KMS-11 (cell line): ENCODE measurements around the gene TTLL13.
"Not testable (repeated sequence)": the region's sequence is repeated elsewhere in the genome, so short reads cannot be mapped to it uniquely, and the experiment has no call there.

ENCODE experiments used
- H2AFZ ChIP-seq: fragments of 200-600 bp; sonication (generic); 2 replicates; pipeline ENCODE4 v1.6.1; 2016; ENCODE audit warnings: antibody characterized with exemption, mixed run types, low read depth
- H3K27ac ChIP-seq: fragments of 200-600 bp; sonication (generic); 2 replicates; pipeline ENCODE4 v1.6.1; 2016; ENCODE audit warnings: mild to moderate bottlenecking, mixed run types
- H3K27me3 ChIP-seq: fragments of 200-600 bp; sonication (generic); 2 replicates; pipeline ENCODE4 v1.6.1; 2017; ENCODE audit warnings: mild to moderate bottlenecking, low read depth, mixed run types, moderate library complexity; ENCODE audit not compliant: insufficient read depth
- H3K36me3 ChIP-seq: fragments of 200-600 bp; sonication (generic); 2 replicates; pipeline ENCODE4 v1.6.1; 2017; ENCODE audit warnings: mild to moderate bottlenecking, mixed run types; ENCODE audit not compliant: insufficient read depth
- H3K4me1 ChIP-seq: fragments of 200-600 bp; sonication (generic); 2 replicates; pipeline ENCODE4 v1.6.1; 2016; ENCODE audit warnings: mild to moderate bottlenecking, low read depth, mixed run types; ENCODE audit not compliant: poor library complexity, severe bottlenecking
- H3K4me2 ChIP-seq: fragments of 200-600 bp; sonication (generic); 2 replicates; pipeline ENCODE4 v1.7.0; 2016; ENCODE audit warnings: mild to moderate bottlenecking, mixed run types
- H3K4me3 ChIP-seq: fragments of 200-600 bp; sonication (generic); IDR thresholded peaks from 2 replicates; pipeline ENCODE4 v1.6.1; 2017; ENCODE audit warnings: low read depth, low read length, mixed read lengths; ENCODE audit not compliant: insufficient read depth
- H3K79me2 ChIP-seq: fragments of 200-600 bp; sonication (generic); 2 replicates; pipeline ENCODE4 v1.6.1; 2016; ENCODE audit warnings: low read depth, mixed run types; ENCODE audit not compliant: insufficient read depth
- H3K9ac ChIP-seq: fragments of 200-600 bp; sonication (generic); 2 replicates; pipeline ENCODE4 v1.6.1; 2016; ENCODE audit warnings: mild to moderate bottlenecking, mixed run types
- H4K20me1 ChIP-seq: fragments of 200-600 bp; sonication (generic); 2 replicates; pipeline ENCODE4 v1.6.1; 2016; ENCODE audit warnings: mild to moderate bottlenecking, mixed run types; ENCODE audit not compliant: insufficient read depth
- TF ChIP-seq, protein P1 (sequence below): fragments of 200-600 bp; sonication (generic); conservative IDR thresholded peaks from 2 replicates; pipeline ENCODE4 v1.6.1; 2017; ENCODE audit warnings: low read depth, mild to moderate bottlenecking, antibody characterized with exemption, low read length, moderate library complexity, mixed read lengths

The TTLL13 gene

DNA sequence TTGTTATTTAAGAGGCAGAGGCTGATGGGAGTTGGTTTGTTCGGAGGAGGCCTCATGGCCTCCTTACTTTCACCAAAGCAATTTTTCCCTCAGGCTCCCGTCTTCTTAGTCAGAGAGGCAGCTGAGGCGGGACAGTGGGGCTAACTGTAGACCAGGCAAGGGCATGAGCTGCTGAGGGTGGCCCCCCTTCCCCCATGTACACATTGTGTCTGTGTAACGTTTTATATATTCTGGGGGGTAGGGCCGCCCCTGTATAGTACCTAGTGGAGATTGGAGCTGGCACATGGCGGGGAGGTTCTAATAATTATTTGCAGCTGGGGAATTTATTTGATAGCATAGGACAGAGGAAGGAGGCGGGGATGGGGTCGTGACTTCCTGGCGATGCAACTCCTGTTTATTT lies 51.2 kb downstream of the TTLL13 start:
- Histone ChIP-seq H3K9ac (no peak overlapping the region), H2AFZ (no peak overlapping the region), H4K20me1 (no peaks in the 10 kb centered on the region), H3K27ac (no peak overlapping the region), H3K27me3 (no peaks in the 10 kb centered on the region), H3K4me2 (no peak overlapping the region), H3K36me3 (no peaks in the 10 kb centered on the region), H3K4me1 (no peaks in the 10 kb centered on the region), H3K4me3 (no peak overlapping the region), H3K79me2 (no peaks in the 10 kb centered on the region)
- TF ChIP-seq, protein P1, sequence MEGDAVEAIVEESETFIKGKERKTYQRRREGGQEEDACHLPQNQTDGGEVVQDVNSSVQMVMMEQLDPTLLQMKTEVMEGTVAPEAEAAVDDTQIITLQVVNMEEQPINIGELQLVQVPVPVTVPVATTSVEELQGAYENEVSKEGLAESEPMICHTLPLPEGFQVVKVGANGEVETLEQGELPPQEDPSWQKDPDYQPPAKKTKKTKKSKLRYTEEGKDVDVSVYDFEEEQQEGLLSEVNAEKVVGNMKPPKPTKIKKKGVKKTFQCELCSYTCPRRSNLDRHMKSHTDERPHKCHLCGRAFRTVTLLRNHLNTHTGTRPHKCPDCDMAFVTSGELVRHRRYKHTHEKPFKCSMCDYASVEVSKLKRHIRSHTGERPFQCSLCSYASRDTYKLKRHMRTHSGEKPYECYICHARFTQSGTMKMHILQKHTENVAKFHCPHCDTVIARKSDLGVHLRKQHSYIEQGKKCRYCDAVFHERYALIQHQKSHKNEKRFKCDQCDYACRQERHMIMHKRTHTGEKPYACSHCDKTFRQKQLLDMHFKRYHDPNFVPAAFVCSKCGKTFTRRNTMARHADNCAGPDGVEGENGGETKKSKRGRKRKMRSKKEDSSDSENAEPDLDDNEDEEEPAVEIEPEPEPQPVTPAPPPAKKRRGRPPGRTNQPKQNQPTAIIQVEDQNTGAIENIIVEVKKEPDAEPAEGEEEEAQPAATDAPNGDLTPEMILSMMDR, result no peak

DNA sequence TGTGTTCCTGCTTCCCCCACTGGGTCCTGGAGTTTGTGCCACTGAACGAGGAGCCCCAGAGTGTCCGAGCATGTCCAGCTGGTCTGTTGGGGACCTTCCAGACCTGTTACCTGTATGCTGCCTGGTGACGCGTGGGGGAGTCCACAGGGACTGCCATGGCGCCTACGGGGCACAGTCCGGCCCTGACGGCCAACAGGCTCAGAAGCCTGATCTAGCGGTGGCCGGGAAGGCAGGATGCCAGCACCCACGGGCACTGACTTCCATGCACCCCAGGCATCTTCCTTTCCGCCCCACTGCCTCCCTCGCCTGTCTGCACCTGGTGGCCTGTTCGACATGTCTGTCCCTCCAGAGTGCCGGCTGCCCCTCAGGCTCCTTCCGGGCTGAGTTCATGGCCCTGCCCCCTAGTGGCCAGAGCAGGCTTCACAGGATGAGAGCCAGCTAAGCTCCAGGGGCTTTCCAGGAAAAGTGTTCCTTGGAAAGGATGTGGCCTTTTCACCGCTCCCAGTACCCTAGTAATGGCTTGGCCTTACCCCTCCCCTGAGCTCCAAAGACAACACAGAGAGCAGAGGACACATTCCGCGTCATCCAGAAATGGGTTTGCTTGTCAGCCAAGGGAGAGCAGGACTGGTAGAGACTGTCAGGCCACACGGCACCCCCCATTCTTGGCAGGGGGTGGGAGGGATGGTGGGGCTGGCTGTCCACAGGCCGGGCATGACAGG lies 51.8 kb downstream of the TTLL13 start:
- TF ChIP-seq, protein P1, result peak; percentile 91
- H3K4me3 ChIP-seq, result no peak overlapping the region
- H3K79me2 ChIP-seq, result no peaks in the 10 kb centered on the region

DNA sequence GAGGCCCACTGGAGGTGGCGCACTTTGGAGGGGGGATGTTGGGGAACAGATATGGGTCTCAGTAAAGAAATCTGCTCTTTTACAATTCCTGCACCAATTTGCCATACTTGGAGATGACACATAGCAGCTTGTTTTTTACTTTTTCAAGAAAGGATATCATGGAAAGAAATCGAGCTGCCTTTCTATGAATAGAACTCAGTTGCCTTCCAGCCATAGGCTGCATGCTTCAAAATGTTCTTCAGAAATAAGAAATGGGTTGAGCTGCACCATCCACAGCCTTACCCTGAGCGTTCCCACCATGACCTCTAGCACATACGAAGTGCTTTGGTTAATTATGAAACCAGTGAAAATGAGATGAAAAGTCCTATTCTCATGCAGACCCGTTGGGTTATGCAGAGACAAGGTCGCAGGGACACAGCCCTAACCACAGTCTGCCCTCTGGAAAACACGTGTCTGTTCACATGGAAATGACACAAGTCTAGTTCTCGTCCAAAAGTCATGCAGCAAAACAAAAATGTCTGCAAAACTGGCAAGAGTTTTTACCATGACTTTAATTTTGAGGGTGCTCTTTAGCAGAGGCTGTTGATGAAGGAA lies 52.4 kb downstream of the TTLL13 start:
- Histone ChIP-seq H3K36me3 (no peaks in the 10 kb centered on the region), H4K20me1 (no peaks in the 10 kb centered on the region), H3K9ac (no peak overlapping the region), H3K27me3 (no peaks in the 10 kb centered on the region), H3K79me2 (no peaks in the 10 kb centered on the region), H3K4me2 (no peak overlapping the region), H3K4me3 (no peak overlapping the region), H2AFZ (no peak overlapping the region), H3K4me1 (no peaks in the 10 kb centered on the region), H3K27ac (no peak overlapping the region)
- TF ChIP-seq, protein P1, result no peak

More for the DNA sequence above, 51.8 kb downstream of the TTLL13 start:
- H4K20me1 ChIP-seq, result no peaks in the 10 kb centered on the region
- H2AFZ ChIP-seq, result peak overlapping the region; percentile 52
- no peak overlapping the region for H3K27ac ChIP-seq
- H3K4me1 ChIP-seq, result no peaks in the 10 kb centered on the region
- H3K36me3 ChIP-seq, result no peaks in the 10 kb centered on the region
- H3K27me3 ChIP-seq, result no peaks in the 10 kb centered on the region
- no peak overlapping the region for H3K9ac ChIP-seq
- H3K4me2 ChIP-seq, result no peak overlapping the region

DNA sequence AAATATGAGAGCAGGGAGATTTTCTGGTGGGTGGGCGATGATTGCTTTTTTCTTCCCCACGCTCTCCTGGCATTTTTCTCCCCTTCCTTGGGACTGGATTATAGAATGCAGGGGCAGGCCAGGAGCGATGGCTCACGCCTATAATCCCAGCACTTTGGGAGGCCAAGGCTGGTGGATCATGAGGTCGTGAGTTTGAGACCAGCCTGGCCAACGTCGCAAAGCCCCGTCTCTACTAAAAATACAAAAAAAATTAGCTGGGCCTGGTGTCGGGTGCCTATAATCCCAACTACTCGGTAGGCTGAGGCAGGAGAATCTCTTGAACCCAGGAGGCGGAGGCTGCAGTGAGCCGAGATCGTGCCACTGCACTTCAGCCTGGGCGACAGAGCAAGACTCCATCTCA lies 56.0 kb downstream of the TTLL13 start:
- not testable (repeated sequence) for H4K20me1 ChIP-seq, H3K4me2 ChIP-seq, H3K27ac ChIP-seq, H3K4me1 ChIP-seq, H3K4me3 ChIP-seq, H3K27me3 ChIP-seq, H3K36me3 ChIP-seq, H2AFZ ChIP-seq, H3K9ac ChIP-seq, H3K79me2 ChIP-seq

DNA sequence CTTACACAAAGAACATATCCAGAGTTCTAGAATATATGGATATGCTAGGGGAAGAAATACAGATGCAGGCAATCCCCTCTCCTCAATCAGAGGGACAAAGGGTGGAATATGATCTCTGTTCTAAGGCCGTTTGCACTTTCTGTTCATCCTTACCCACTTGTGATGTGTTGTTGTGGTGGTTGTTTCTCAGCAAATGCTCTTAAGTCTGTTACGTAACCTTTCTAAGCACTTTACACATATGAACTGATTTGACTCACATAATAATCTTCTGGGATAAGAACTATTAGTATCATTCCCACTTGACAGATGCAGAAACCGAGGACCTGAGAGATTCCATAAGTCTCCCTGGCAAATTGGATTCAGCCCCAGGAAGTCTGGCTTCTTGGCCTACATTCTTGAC lies 56.6 kb downstream of the TTLL13 start:
- Histone ChIP-seq H3K27me3 (no peaks in the 10 kb centered on the region), H3K36me3 (no peaks in the 10 kb centered on the region), H4K20me1 (no peaks in the 10 kb centered on the region), H3K27ac (no peak overlapping the region), H3K4me1 (no peaks in the 10 kb centered on the region), H3K4me2 (no peak overlapping the region), H2AFZ (no peak overlapping the region), H3K9ac (no peak overlapping the region), H3K4me3 (no peak overlapping the region), H3K79me2 (no peaks in the 10 kb centered on the region)
- TF ChIP-seq, protein P1, result no peak
